Measurements from ENCODE around the gene SOX12. TPM values are rescaled to one million over a fixed set of nuclear protein-coding genes. Genes with fewer than 3 reads are reported as not detected.

The SOX12 gene
- total RNA-seq, 1 experiment from 2014 or later, result 41.0 TPM

GRCh38 chr20:341682-342081 lies 16.3 kb downstream of the SOX12 start:
- Histone ChIP-seq H3K27ac (ENCODE audit: low read depth, low read length, poor library complexity, severe bottlenecking) (no peak overlapping the region), H3K9me3 (ENCODE audit: low read depth, low read length, poor library complexity, severe bottlenecking) (no peaks in the 10 kb centered on the region), H3K36me3 (ENCODE audit: insufficient read depth, low read length, poor library complexity, severe bottlenecking) (no peaks in the 10 kb centered on the region), H3K4me3 (ENCODE audit: low read depth, low read length, poor library complexity, severe bottlenecking) (no peak overlapping the region), H3K4me1 (ENCODE audit: insufficient read depth, low read length, poor library complexity, severe bottlenecking) (peaks cover 6% of the 10 kb centered on the region), H3K27me3 (replicated peaks; ENCODE audit: insufficient read depth, low read depth, low read length, poor library complexity) (no peaks in the 10 kb centered on the region)
- peak; percentile 77 for DNase-seq (ENCODE audit: low spot score)
- TF ChIP-seq CTCF (conservative IDR thresholded peaks at IDR 0.05; ENCODE audit: low read depth, low read length) (no peak), EZH2 (IDR thresholded peaks at IDR 0.05; ENCODE audit: borderline replicate concordance, low read depth, low read length, poor library complexity, severe bottlenecking) (no peak)
- intact Hi-C loops (cut with micrococcal nuclease; ENCODE audit: unreplicated experiment), result no loop called here
- POLR2A ChIA-PET (ENCODE audit: low non-redundant PET), result no interaction called here
- CTCF ChIA-PET, result interaction anchor here (0.6 kb wide), 1 partner anchor 10 kb away, joined by 5 read pairs; no protein-coding TSS in a partner anchor
- BruUV-seq (replicated peaks), result no TSS peak

- no TSS peak for BruUV-seq (replicated peaks)
- Histone ChIP-seq H3K36me3 (ENCODE audit: insufficient read depth, low read length, poor library complexity, severe bottlenecking) (no peaks in the 10 kb centered on the region), H3K4me1 (ENCODE audit: insufficient read depth, low read length, poor library complexity, severe bottlenecking) (peaks cover 6% of the 10 kb centered on the region), H3K9me3 (ENCODE audit: low read depth, low read length, poor library complexity, severe bottlenecking) (no peaks in the 10 kb centered on the region), H3K4me3 (ENCODE audit: low read depth, low read length, poor library complexity, severe bottlenecking) (no peak overlapping the region), H3K27ac (ENCODE audit: low read depth, low read length, poor library complexity, severe bottlenecking) (no peak overlapping the region), H3K27me3 (replicated peaks; ENCODE audit: insufficient read depth, low read depth, low read length, poor library complexity) (no peaks in the 10 kb centered on the region)
- ChIA-PET POLR2A (ENCODE audit: low non-redundant PET) (no interaction called here), CTCF (no interaction called here)
- TF ChIP-seq EZH2 (IDR thresholded peaks at IDR 0.05; ENCODE audit: borderline replicate concordance, low read depth, low read length, poor library complexity, severe bottlenecking) (no peak), CTCF (conservative IDR thresholded peaks at IDR 0.05; ENCODE audit: low read depth, low read length) (no peak)
- DNase-seq (ENCODE audit: low spot score), result no peak
- intact Hi-C loops (cut with micrococcal nuclease; ENCODE audit: unreplicated experiment), result no loop called here
These were observed 17.8 kb downstream of the SOX12 start for GRCh38 chr20:343107-343506.

DNA sequence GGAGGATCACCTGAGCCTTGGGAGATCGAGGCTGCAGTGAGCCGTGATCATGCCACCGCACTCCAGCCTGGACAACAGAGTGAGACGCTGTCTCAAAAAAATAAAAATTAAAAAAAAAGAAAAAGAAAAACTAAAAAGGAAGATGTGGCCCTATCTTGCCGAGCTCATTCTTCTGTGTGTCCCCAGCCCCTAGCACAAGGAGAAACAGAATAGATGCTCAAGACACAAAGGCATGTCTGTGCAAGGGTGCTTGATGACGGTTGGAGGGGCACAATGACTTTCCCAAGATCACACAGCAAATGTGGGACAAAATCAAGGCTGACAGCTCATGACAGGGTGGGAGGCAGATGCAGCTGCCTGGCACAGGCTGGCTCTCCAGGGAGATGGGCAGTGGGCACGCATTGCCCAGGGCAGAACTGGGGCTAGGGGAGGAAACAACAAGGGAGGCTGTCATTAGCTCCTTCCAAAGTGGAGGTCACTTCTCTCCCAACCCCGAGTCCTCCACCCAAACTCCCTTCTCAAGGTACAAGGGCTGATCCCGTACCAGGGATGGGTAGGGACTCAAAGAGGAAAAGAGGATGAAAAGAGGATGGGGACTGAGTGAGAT lies 20.8 kb downstream of the SOX12 start:
- no peak for TF ChIP-seq EZH2 (IDR thresholded peaks at IDR 0.05; ENCODE audit: borderline replicate concordance, low read depth, low read length, poor library complexity, severe bottlenecking)
- TF ChIP-seq CTCF (conservative IDR thresholded peaks at IDR 0.05; ENCODE audit: low read depth, low read length), result no peak
- CTCF ChIA-PET, result interaction anchor here (2.0 kb wide), 1 partner anchor 15 kb away, joined by 4 read pairs; no protein-coding TSS in a partner anchor
- H3K27ac ChIP-seq (ENCODE audit: low read depth, low read length, poor library complexity, severe bottlenecking), result peak overlapping the region; percentile 88
- POLR2A ChIA-PET (ENCODE audit: low non-redundant PET), result no interaction called here
- BruUV-seq (replicated peaks), result no TSS peak
- peaks cover 17% of the 10 kb centered on the region for H3K4me1 ChIP-seq (ENCODE audit: insufficient read depth, low read length, poor library complexity, severe bottlenecking)
- H3K9me3 ChIP-seq (ENCODE audit: low read depth, low read length, poor library complexity, severe bottlenecking), result no peaks in the 10 kb centered on the region
- H3K4me3 ChIP-seq (ENCODE audit: low read depth, low read length, poor library complexity, severe bottlenecking), result peak overlapping the region; percentile 74
- H3K27me3 ChIP-seq (replicated peaks; ENCODE audit: insufficient read depth, low read depth, low read length, poor library complexity), result no peaks in the 10 kb centered on the region
- peaks cover 11% of the 10 kb centered on the region for H3K36me3 ChIP-seq (ENCODE audit: insufficient read depth, low read length, poor library complexity, severe bottlenecking)
- no peak for DNase-seq (ENCODE audit: low spot score)
- intact Hi-C loops (cut with micrococcal nuclease; ENCODE audit: unreplicated experiment), result no loop called here

Measured in A673 (cell line).